Measurements from ENCODE around the gene SDR39U1.

SDR39U1 gene

GRCh38 chr14:24443053-24443665 lies 583 bp upstream of the SDR39U1 start:
- FAIRE-seq (no peak), DNase-seq (ENCODE audit: extremely low spot score, insufficient read length, low read depth) (no peak)

GRCh38 chr14:24441904-24442239 lies 704 bp downstream of the SDR39U1 start:
- DNase-seq (ENCODE audit: extremely low spot score, insufficient read length, low read depth) (no peak), FAIRE-seq (no peak)

GRCh38 chr14:24441485-24441884 lies 1.1 kb downstream of the SDR39U1 start:
- no peak for DNase-seq (ENCODE audit: extremely low spot score, insufficient read length, low read depth)
- FAIRE-seq, result no peak

- FAIRE-seq (no peak), DNase-seq (ENCODE audit: extremely low spot score, insufficient read length, low read depth) (no peak)
Observed at GRCh38 chr14:24440606-24441399, 1.8 kb downstream of the SDR39U1 start.

GRCh38 chr14:24439830-24440605 lies 2.6 kb downstream of the SDR39U1 start:
- DNase-seq (ENCODE audit: extremely low spot score, insufficient read length, low read depth) (no peak), FAIRE-seq (no peak)

- DNase-seq (ENCODE audit: extremely low spot score, insufficient read length, low read depth), result no peak
- no peak for FAIRE-seq
Observed at GRCh38 chr14:24439257-24439656, 3.3 kb downstream of the SDR39U1 start.

- DNase-seq (ENCODE audit: extremely low spot score, insufficient read length, low read depth), result no peak
- no peak for FAIRE-seq
Observed at GRCh38 chr14:24438223-24439097, 4.1 kb downstream of the SDR39U1 start.

GRCh38 chr14:24437736-24438067 lies 4.9 kb downstream of the SDR39U1 start:
- FAIRE-seq, result no peak
- no peak for DNase-seq (ENCODE audit: extremely low spot score, insufficient read length, low read depth)

GRCh38 chr14:24437020-24437735 lies 5.4 kb downstream of the SDR39U1 start:
- DNase-seq (ENCODE audit: extremely low spot score, insufficient read length, low read depth), result no peak
- FAIRE-seq, result no peak

- DNase-seq (ENCODE audit: extremely low spot score, insufficient read length, low read depth), result no peak
- peak; percentile 76 for FAIRE-seq
Observed at GRCh38 chr14:24436355-24437019, 6.1 kb downstream of the SDR39U1 start.

GRCh38 chr14:24435998-24436354 lies 6.6 kb downstream of the SDR39U1 start:
- FAIRE-seq (no peak), DNase-seq (ENCODE audit: extremely low spot score, insufficient read length, low read depth) (no peak)

- DNase-seq (ENCODE audit: extremely low spot score, insufficient read length, low read depth) (no peak), FAIRE-seq (no peak)
Observed at GRCh38 chr14:24435192-24435810, 7.3 kb downstream of the SDR39U1 start.

GRCh38 chr14:24434676-24435075 lies 7.9 kb downstream of the SDR39U1 start:
- FAIRE-seq, result no peak

GRCh38 chr14:24434036-24434435 lies 8.5 kb downstream of the SDR39U1 start:
- DNase-seq (ENCODE audit: extremely low spot score, insufficient read length, low read depth), result no peak
- no peak for FAIRE-seq

More at GRCh38 chr14:24434676-24435075, 7.9 kb downstream of the SDR39U1 start:
- no peak for DNase-seq (ENCODE audit: extremely low spot score, insufficient read length, low read depth)

GRCh38 chr14:24432259-24433131 lies 10.1 kb downstream of the SDR39U1 start:
- DNase-seq (ENCODE audit: extremely low spot score, insufficient read length, low read depth), result no peak
- no peak for FAIRE-seq

- FAIRE-seq (peak; percentile 80), DNase-seq (ENCODE audit: extremely low spot score, insufficient read length, low read depth) (peak; percentile 74)
Observed at GRCh38 chr14:24431569-24432258, 10.9 kb downstream of the SDR39U1 start.
